ENCODE data around the gene COL6A2. TPM values are rescaled to one million over a fixed set of nuclear protein-coding genes. Genes with fewer than 3 reads are reported as not detected.
"Not testable (repeated sequence)": the region's sequence is repeated elsewhere in the genome, so short reads cannot be mapped to it uniquely, and the experiment has no call there.

Gene COL6A2
- polyA plus RNA-seq, 1 of the 3 experiments (the other 2 are of a cell fraction): 108 TPM

GRCh38 chr21:46170436-46171193 lies 72.7 kb downstream of the COL6A2 start:
- POLR2A ChIA-PET; H3K27me3 ChIP-seq (ENCODE audit: insufficient read depth); DNase-seq; H3K79me2 ChIP-seq (ENCODE audit: insufficient read depth); CTCF ChIA-PET; H4K20me1 ChIP-seq (ENCODE audit: insufficient read depth); H3K9ac ChIP-seq; H3K9me3 ChIP-seq; H3K27ac ChIP-seq (ENCODE audit: low read depth in 2 of 2, low read length in 1 of 2); H3K4me1 ChIP-seq (ENCODE audit: control insufficient read depth in 1 of 2, insufficient read depth in 2 of 2, low read depth in 1 of 2, low read length in 1 of 2); H2AFZ ChIP-seq (ENCODE audit: low read depth); H3K4me3 ChIP-seq (ENCODE audit: low read depth in 2 of 2, low read length in 1 of 2); H3K9me2 ChIP-seq; H3K36me3 ChIP-seq (replicated peaks in 1 of 2; ENCODE audit: control insufficient read depth in 1 of 2, insufficient read depth in 2 of 2, low read length in 1 of 2); H3F3A ChIP-seq (replicated peaks; ENCODE audit: insufficient read depth); H3K4me2 ChIP-seq: not testable (repeated sequence)
- WGBS (ENCODE audit: low lambda C conversion rate): no CpG with 5 or more reads among the region's 1 CpG

- Histone ChIP-seq H2AFZ (ENCODE audit: low read depth) (no peak overlapping the region), H3K4me2 (no peak overlapping the region), H3K79me2 (ENCODE audit: insufficient read depth) (no peaks in the 10 kb centered on the region), H3K27ac (ENCODE audit: low read depth in 2 of 2, low read length in 1 of 2) (no peak overlapping the region), H3K9me3 (no peaks in the 10 kb centered on the region), H3F3A (replicated peaks; ENCODE audit: insufficient read depth) (peaks cover 4% of the 10 kb centered on the region), H3K27me3 (ENCODE audit: insufficient read depth) (no peaks in the 10 kb centered on the region), H3K4me1 (ENCODE audit: control insufficient read depth in 1 of 2, insufficient read depth in 2 of 2, low read depth in 1 of 2, low read length in 1 of 2) (no peaks in the 10 kb centered on the region), H3K36me3 (replicated peaks in 1 of 2; ENCODE audit: control insufficient read depth in 1 of 2, insufficient read depth in 2 of 2, low read length in 1 of 2) (no peaks in the 10 kb centered on the region), H3K4me3 (ENCODE audit: low read depth in 2 of 2, low read length in 1 of 2) (no peak overlapping the region), H3K9me2 (no peaks in the 10 kb centered on the region; the same call in 1 of the 2 replicates), H3K9ac (no peak overlapping the region), H4K20me1 (ENCODE audit: insufficient read depth) (no peaks in the 10 kb centered on the region)
- POLR2A ChIA-PET: no interaction called here
- 15% methylated on average over 2 of the region's 2 CpGs for WGBS (ENCODE audit: low lambda C conversion rate)
- no peak for DNase-seq
- TF ChIP-seq POLR2AphosphoS5 (IDR thresholded peaks at IDR 0.05; ENCODE audit: low read depth, low read length) (no peak), MEF2A (IDR thresholded peaks at IDR 0.05; ENCODE audit: borderline replicate concordance, low read depth) (no peak), TCF12 (IDR thresholded peaks at IDR 0.05) (no peak), TEAD4 (IDR thresholded peaks at IDR 0.05; ENCODE audit: borderline replicate concordance, insufficient read depth) (no peak), USF2 (IDR thresholded peaks at IDR 0.05; ENCODE audit: borderline replicate concordance, low read depth, low read length) (no peak), NRF1 (IDR thresholded peaks at IDR 0.05; ENCODE audit: low read depth, low read length) (no peak), ZBTB33 (IDR thresholded peaks at IDR 0.05; ENCODE audit: borderline replicate concordance, low read depth) (no peak), FOXM1 (IDR thresholded peaks at IDR 0.05; ENCODE audit: low read depth) (no peak), GATA2 (CRISPR knock-in tag; IDR thresholded peaks at IDR 0.05) (no peak), ELF1 (IDR thresholded peaks at IDR 0.05) (no peak), IRF3 (IDR thresholded peaks at IDR 0.05; ENCODE audit: low read depth, low read length) (no peak), YY1 (IDR thresholded peaks at IDR 0.05; ENCODE audit: low read depth) (no peak), SIN3A (IDR thresholded peaks at IDR 0.05; ENCODE audit: borderline replicate concordance, low read depth, low read length) (no peak), JUND (IDR thresholded peaks at IDR 0.05) (no peak), FOSL2 (IDR thresholded peaks at IDR 0.05; ENCODE audit: borderline replicate concordance, low read depth) (no peak), NFIC (IDR thresholded peaks at IDR 0.05; ENCODE audit: borderline replicate concordance) (no peak), RXRA (IDR thresholded peaks at IDR 0.05; ENCODE audit: borderline replicate concordance, low read depth) (no peak), RFX5 (IDR thresholded peaks at IDR 0.05; ENCODE audit: low read length) (no peak), SMC3 (IDR thresholded peaks at IDR 0.05; ENCODE audit: low read depth, low read length) (no peak)
- CTCF ChIA-PET: no interaction called here
Measured at GRCh38 chr21:46171585-46171984, 73.7 kb downstream of the COL6A2 start.

Data from SK-N-SH (cell line).